Cardiac muscle cell (in vitro differentiated cells and primary cell): ENCODE data around the gene BRIP1. TPM values are rescaled to one million over a fixed set of nuclear protein-coding genes. Genes with fewer than 3 reads are reported as not detected.

ENCODE experiments used
- DNase-seq, 2 donors: peaks; one replicate each; pipeline versions ENCODE4 v3.0.0 to v3.0.0-alpha.2; 2010 to 2017; ENCODE audit warnings: low read depth in 1 of 2, low spot score in 1 of 2
- H3K27ac ChIP-seq: fragments of 200-600 bp; sonication (generic); 2 replicates; pipeline ENCODE4 v1.5.1; 2016
- H3K27me3 ChIP-seq: fragments of 200-600 bp; sonication (generic); 2 replicates; pipeline ENCODE4 v1.6.0; 2016; ENCODE audit warnings: control low read depth
- H3K36me3 ChIP-seq: fragments of 200-600 bp; sonication (generic); 2 replicates; pipeline ENCODE4 v1.5.1; 2016; ENCODE audit warnings: control low read depth
- H3K4me1 ChIP-seq: fragments of 200-600 bp; sonication (generic); 2 replicates; pipeline ENCODE4 v1.8.1; 2017; ENCODE audit warnings: low read depth, mild to moderate bottlenecking, mixed run types
- H3K4me3 ChIP-seq: fragments of 200-600 bp; sonication (generic); 2 replicates; pipeline ENCODE4 v1.5.1; 2016; ENCODE audit warnings: mild to moderate bottlenecking
- H3K9me3 ChIP-seq: fragments of 200-600 bp; sonication (generic); 2 replicates; pipeline ENCODE4 v1.5.1; 2017; ENCODE audit warnings: low read depth, mild to moderate bottlenecking, control low read depth
- CTCF ChIP-seq: IDR thresholded peaks from 2 replicates; pipeline ENCODE4 v1.5.1; 2012; ENCODE audit warnings: low read depth, mild to moderate bottlenecking, low read length
- polyA plus RNA-seq: library from polyadenylated mRNA; unstranded; fragments of >200 nt; fragmentation: Nextera tagmentation; extraction: Ambion mirVana; gene quantifications from 2 replicates; pipeline ENCODE4 v1.2.1, GENCODE V29; 2016
- total RNA-seq: library from RNA; depleted of rRNA; stranded (reverse); fragments of >200 nt; gene quantifications from 2 replicates; pipeline ENCODE4 v1.2.3, GENCODE V29; 2016

Gene BRIP1
- total and polyA plus RNA-seq, 2 experiments from 2014 or later, result 3.1 to 9.2 TPM

- H3K9me3 ChIP-seq, result no peaks in the 10 kb centered on the region
- H3K27me3 ChIP-seq, result no peaks in the 10 kb centered on the region
- TF ChIP-seq CTCF, result no peak
- H3K4me1 ChIP-seq, result no peaks in the 10 kb centered on the region
- no peak overlapping the region for H3K4me3 ChIP-seq
- no peak for DNase-seq
- H3K36me3 ChIP-seq, result no peaks in the 10 kb centered on the region
- H3K27ac ChIP-seq, result no peak overlapping the region
Measured at GRCh38 chr17:61704935-61705449, 158.3 kb downstream of the BRIP1 start.

GRCh38 chr17:61702450-61702849, 160.9 kb downstream of the BRIP1 start:
- Histone ChIP-seq H3K4me1 (no peaks in the 10 kb centered on the region), H3K9me3 (no peaks in the 10 kb centered on the region), H3K4me3 (no peak overlapping the region), H3K27me3 (no peaks in the 10 kb centered on the region), H3K27ac (no peak overlapping the region), H3K36me3 (no peaks in the 10 kb centered on the region)
- no peak for DNase-seq
- TF ChIP-seq CTCF, result no peak

GRCh38 chr17:61701978-61702377, 161.3 kb downstream of the BRIP1 start:
- TF ChIP-seq CTCF, result no peak
- Histone ChIP-seq H3K36me3 (no peaks in the 10 kb centered on the region), H3K4me3 (no peak overlapping the region), H3K27me3 (no peaks in the 10 kb centered on the region), H3K4me1 (no peaks in the 10 kb centered on the region), H3K9me3 (no peaks in the 10 kb centered on the region), H3K27ac (no peak overlapping the region)
- DNase-seq, result no peak

- no peak for TF ChIP-seq CTCF
- H3K4me3 ChIP-seq, result no peak overlapping the region
- no peak overlapping the region for H3K27ac ChIP-seq
- H3K4me1 ChIP-seq, result no peaks in the 10 kb centered on the region
- no peaks in the 10 kb centered on the region for H3K36me3 ChIP-seq
- DNase-seq, result no peak
- H3K9me3 ChIP-seq, result no peaks in the 10 kb centered on the region
- no peaks in the 10 kb centered on the region for H3K27me3 ChIP-seq
Measured at GRCh38 chr17:61701334-61701733, 162.0 kb downstream of the BRIP1 start.

- no peak overlapping the region for H3K27ac ChIP-seq
- no peak for DNase-seq
- no peaks in the 10 kb centered on the region for H3K36me3 ChIP-seq
- H3K27me3 ChIP-seq, result no peaks in the 10 kb centered on the region
- H3K4me1 ChIP-seq, result no peaks in the 10 kb centered on the region
- TF ChIP-seq CTCF, result no peak
- H3K9me3 ChIP-seq, result no peaks in the 10 kb centered on the region
- no peak overlapping the region for H3K4me3 ChIP-seq
Measured at GRCh38 chr17:61700252-61700651, 163.1 kb downstream of the BRIP1 start.

- H3K36me3 ChIP-seq, result no peaks in the 10 kb centered on the region
- DNase-seq, result no peak
- no peaks in the 10 kb centered on the region for H3K27me3 ChIP-seq
- no peaks in the 10 kb centered on the region for H3K9me3 ChIP-seq
- no peak overlapping the region for H3K4me3 ChIP-seq
- no peak overlapping the region for H3K27ac ChIP-seq
- H3K4me1 ChIP-seq, result no peaks in the 10 kb centered on the region
- TF ChIP-seq CTCF, result no peak
Measured at GRCh38 chr17:61699694-61700093, 163.6 kb downstream of the BRIP1 start.
